ENCODE measurements around the gene SIPA1L3. TPM values are rescaled to one million over a fixed set of nuclear protein-coding genes. Genes with fewer than 3 reads are reported as not detected.

The SIPA1L3 gene
- total and polyA plus RNA-seq, 2 donors from 2014 or later, result 5.8 to 61.7 TPM

DNA sequence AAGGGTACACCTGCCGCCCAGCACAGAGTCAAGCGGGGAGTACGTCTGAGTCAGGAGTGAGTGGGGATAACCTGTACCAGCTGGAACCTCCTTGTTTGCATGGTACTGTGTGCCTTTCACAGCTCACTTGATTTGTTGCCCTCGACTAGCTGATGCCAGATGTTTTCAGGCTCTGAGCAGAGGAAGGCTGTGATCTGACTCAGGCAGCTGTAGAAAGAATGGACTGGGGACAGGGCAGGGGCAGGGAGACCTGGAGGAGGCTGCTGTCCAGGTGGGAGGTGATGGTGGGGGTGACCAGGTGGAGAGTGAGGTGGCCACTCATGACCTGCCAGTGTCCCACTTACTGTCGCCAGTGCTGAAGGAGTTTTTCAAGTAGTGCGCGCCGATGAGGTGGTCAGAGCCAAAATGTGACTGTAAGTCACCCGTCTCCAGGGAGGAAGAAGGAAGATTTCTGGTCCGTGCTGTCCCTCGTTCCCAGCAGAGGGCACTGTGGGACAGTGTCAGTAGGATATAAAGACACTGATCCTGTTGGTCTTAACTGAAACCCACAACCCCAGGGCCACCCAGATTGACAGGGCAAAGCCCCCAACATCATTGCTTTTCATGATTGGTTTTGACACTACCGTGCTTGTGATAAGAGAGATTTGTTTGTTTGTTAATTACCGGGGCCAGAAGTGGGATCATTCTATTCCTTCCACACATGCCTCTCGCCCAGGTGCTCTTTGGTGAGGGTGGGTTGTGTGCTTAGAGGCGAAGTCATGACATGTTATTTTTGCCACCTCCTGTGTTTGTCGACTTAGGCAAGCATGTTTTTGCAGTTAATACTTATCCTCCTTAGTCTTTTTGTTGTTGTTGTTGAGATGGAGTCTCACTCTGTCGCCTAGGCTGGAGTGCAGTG is 188.7 kb downstream of the SIPA1L3 start:
- H3K9ac ChIP-seq (ENCODE audit: low read length in 3 of 3), result no peak overlapping the region
- DNase-seq, result peak; percentile 80 to 90 (median 84)
- H3K4me3 ChIP-seq (ENCODE audit: low read length in 3 of 3), result no peak overlapping the region
- intact Hi-C loops (cut with DNase I), result no loop called here
- FAIRE-seq, result no peak
- H3K27ac ChIP-seq (ENCODE audit: low read depth in 2 of 2, low read length in 2 of 2), result peak overlapping the region in 1 of 2 donors; percentile 39
- H3K4me1 ChIP-seq (ENCODE audit: control insufficient read depth in 2 of 3, insufficient read depth in 2 of 3, low read depth in 1 of 3, low read length in 3 of 3), result peaks cover 0 to 8% (median 2%) of the 10 kb centered on the region in 3 donors
- H3K27me3 ChIP-seq (ENCODE audit: control insufficient read depth, insufficient read depth, low read length), result no peaks in the 10 kb centered on the region
- H3K9me3 ChIP-seq (ENCODE audit: control insufficient read depth in 2 of 3, insufficient read depth in 1 of 3, low read length in 3 of 3), result no peaks in the 10 kb centered on the region
- peak; percentile 58 for TF ChIP-seq CTCF (IDR thresholded peaks at IDR 0.05; ENCODE audit: borderline replicate concordance, extremely low read depth, insufficient read depth)
- H3K36me3 ChIP-seq (ENCODE audit: control insufficient read depth in 2 of 3, insufficient read depth in 3 of 3, low read length in 3 of 3), result peaks cover 0 to 4% (median 0%) of the 10 kb centered on the region in 3 donors

- H3K27me3 ChIP-seq (ENCODE audit: control insufficient read depth, insufficient read depth, low read length), result no peaks in the 10 kb centered on the region
- H3K9me3 ChIP-seq (ENCODE audit: control insufficient read depth in 2 of 3, insufficient read depth in 1 of 3, low read length in 3 of 3), result no peaks in the 10 kb centered on the region
- DNase-seq (no peak), FAIRE-seq (no peak)
- H3K36me3 ChIP-seq (ENCODE audit: control insufficient read depth in 2 of 3, insufficient read depth in 3 of 3, low read length in 3 of 3), result peaks cover 0 to 13% (median 5%) of the 10 kb centered on the region in 3 donors
- H3K4me1 ChIP-seq (ENCODE audit: control insufficient read depth in 2 of 3, insufficient read depth in 2 of 3, low read depth in 1 of 3, low read length in 3 of 3), result peaks cover 0 to 8% (median 2%) of the 10 kb centered on the region in 3 donors
- no peak for TF ChIP-seq CTCF (IDR thresholded peaks at IDR 0.05; ENCODE audit: borderline replicate concordance, extremely low read depth, insufficient read depth)
- intact Hi-C loops (cut with DNase I), result no loop called here
- no peak overlapping the region for H3K4me3 ChIP-seq (ENCODE audit: low read length in 3 of 3)
- no peak overlapping the region for H3K27ac ChIP-seq (ENCODE audit: low read depth in 2 of 2, low read length in 2 of 2)
- no peak overlapping the region for H3K9ac ChIP-seq (ENCODE audit: low read length in 3 of 3)
These were observed 193.0 kb downstream of the SIPA1L3 start for GRCh38 chr19:38099966-38100365.

DNA sequence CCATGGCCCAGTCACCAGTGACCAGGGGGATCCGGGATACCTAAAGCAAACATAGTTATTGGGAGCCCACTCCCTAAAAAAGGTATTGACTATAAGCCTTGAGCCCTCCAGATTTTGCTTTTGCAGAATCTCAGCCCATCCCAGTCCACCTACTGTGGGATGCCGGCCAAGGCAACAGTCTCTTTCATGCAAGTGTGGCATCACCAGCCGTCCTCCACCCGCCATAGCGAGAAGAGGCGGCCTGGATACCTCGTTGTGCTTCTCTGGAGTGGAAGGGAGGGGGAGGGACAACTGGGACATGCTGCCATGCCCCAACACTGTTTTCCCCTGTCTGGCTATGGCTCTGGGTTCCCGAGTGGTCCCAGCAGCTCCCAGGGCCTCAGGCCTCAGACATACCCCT is 193.6 kb downstream of the SIPA1L3 start:
- no peaks in the 10 kb centered on the region for H3K27me3 ChIP-seq (ENCODE audit: control insufficient read depth, insufficient read depth, low read length)
- no peak for TF ChIP-seq CTCF (IDR thresholded peaks at IDR 0.05; ENCODE audit: borderline replicate concordance, extremely low read depth, insufficient read depth)
- no peak overlapping the region for H3K27ac ChIP-seq (ENCODE audit: low read depth in 2 of 2, low read length in 2 of 2)
- H3K36me3 ChIP-seq (ENCODE audit: control insufficient read depth in 2 of 3, insufficient read depth in 3 of 3, low read length in 3 of 3), result peaks cover 0 to 13% (median 6%) of the 10 kb centered on the region in 3 donors
- no peak overlapping the region for H3K9ac ChIP-seq (ENCODE audit: low read length in 3 of 3)
- H3K9me3 ChIP-seq (ENCODE audit: control insufficient read depth in 2 of 3, insufficient read depth in 1 of 3, low read length in 3 of 3), result no peaks in the 10 kb centered on the region
- intact Hi-C loops (cut with DNase I), result no loop called here
- peaks cover 0 to 4% (median 2%) of the 10 kb centered on the region in 3 donors for H3K4me1 ChIP-seq (ENCODE audit: control insufficient read depth in 2 of 3, insufficient read depth in 2 of 3, low read depth in 1 of 3, low read length in 3 of 3)
- H3K4me3 ChIP-seq (ENCODE audit: low read length in 3 of 3), result no peak overlapping the region
- no peak for DNase-seq
- no peak for FAIRE-seq
